ENCODE data around the gene PLCH1.

PLCH1 gene

GRCh38 chr3:155342344-155342743 lies 402.5 kb downstream of the PLCH1 start:
- Histone ChIP-seq H3K9me3 (ENCODE audit: low read depth, low read length) (no peaks in the 10 kb centered on the region), H3K36me3 (ENCODE audit: insufficient read depth, low read length) (no peaks in the 10 kb centered on the region), H3K27ac (no peak overlapping the region), H3K4me3 (no peak overlapping the region), H3K9ac (ENCODE audit: insufficient read length) (no peak overlapping the region)
- no peak for DNase-seq (ENCODE audit: low read depth, low spot score)
- TF ChIP-seq POLR2AphosphoS5 (IDR thresholded peaks at IDR 0.05; ENCODE audit: borderline replicate concordance, low read depth, low read length) = no peak
- no peak for TF ChIP-seq FOXP2 (optimal IDR thresholded peaks at IDR 0.05; ENCODE audit: control extremely low read depth, extremely low read length, insufficient read depth)
- no peak for TF ChIP-seq EZH2 (IDR thresholded peaks at IDR 0.05)

GRCh38 chr3:155339052-155339451 lies 405.8 kb downstream of the PLCH1 start:
- Histone ChIP-seq H3K36me3 (ENCODE audit: insufficient read depth, low read length) (no peaks in the 10 kb centered on the region), H3K4me3 (no peak overlapping the region), H3K9me3 (ENCODE audit: low read depth, low read length) (no peaks in the 10 kb centered on the region), H3K27ac (no peak overlapping the region), H3K9ac (ENCODE audit: insufficient read length) (no peak overlapping the region)
- TF ChIP-seq EZH2 (IDR thresholded peaks at IDR 0.05) = no peak
- TF ChIP-seq FOXP2 (optimal IDR thresholded peaks at IDR 0.05; ENCODE audit: control extremely low read depth, extremely low read length, insufficient read depth) = no peak
- no peak for TF ChIP-seq POLR2AphosphoS5 (IDR thresholded peaks at IDR 0.05; ENCODE audit: borderline replicate concordance, low read depth, low read length)
- DNase-seq (ENCODE audit: low read depth, low spot score) = no peak

GRCh38 chr3:155335724-155336354 lies 409.0 kb downstream of the PLCH1 start:
- H3K27ac ChIP-seq = no peak overlapping the region
- H3K36me3 ChIP-seq (ENCODE audit: insufficient read depth, low read length) = no peaks in the 10 kb centered on the region
- no peak overlapping the region for H3K9ac ChIP-seq (ENCODE audit: insufficient read length)
- TF ChIP-seq EZH2 (IDR thresholded peaks at IDR 0.05) (no peak), FOXP2 (optimal IDR thresholded peaks at IDR 0.05; ENCODE audit: control extremely low read depth, extremely low read length, insufficient read depth) (no peak), POLR2AphosphoS5 (IDR thresholded peaks at IDR 0.05; ENCODE audit: borderline replicate concordance, low read depth, low read length) (no peak)
- DNase-seq (ENCODE audit: low read depth, low spot score) = no peak
- H3K4me3 ChIP-seq = no peak overlapping the region
- no peaks in the 10 kb centered on the region for H3K9me3 ChIP-seq (ENCODE audit: low read depth, low read length)

GRCh38 chr3:155334914-155335723 lies 409.8 kb downstream of the PLCH1 start:
- no peak overlapping the region for H3K27ac ChIP-seq
- H3K36me3 ChIP-seq (ENCODE audit: insufficient read depth, low read length) = no peaks in the 10 kb centered on the region
- no peak overlapping the region for H3K9ac ChIP-seq (ENCODE audit: insufficient read length)
- TF ChIP-seq EZH2 (IDR thresholded peaks at IDR 0.05) = no peak
- TF ChIP-seq FOXP2 (optimal IDR thresholded peaks at IDR 0.05; ENCODE audit: control extremely low read depth, extremely low read length, insufficient read depth) = no peak
- no peak for TF ChIP-seq POLR2AphosphoS5 (IDR thresholded peaks at IDR 0.05; ENCODE audit: borderline replicate concordance, low read depth, low read length)
- H3K9me3 ChIP-seq (ENCODE audit: low read depth, low read length) = no peaks in the 10 kb centered on the region
- no peak overlapping the region for H3K4me3 ChIP-seq
- DNase-seq (ENCODE audit: low read depth, low spot score) = no peak

- no peaks in the 10 kb centered on the region for H3K9me3 ChIP-seq (ENCODE audit: low read depth, low read length)
- no peak overlapping the region for H3K9ac ChIP-seq (ENCODE audit: insufficient read length)
- DNase-seq (ENCODE audit: low read depth, low spot score) = no peak
- H3K4me3 ChIP-seq = no peak overlapping the region
- no peaks in the 10 kb centered on the region for H3K36me3 ChIP-seq (ENCODE audit: insufficient read depth, low read length)
- H3K27ac ChIP-seq = no peak overlapping the region
- TF ChIP-seq EZH2 (IDR thresholded peaks at IDR 0.05) = no peak
- TF ChIP-seq FOXP2 (optimal IDR thresholded peaks at IDR 0.05; ENCODE audit: control extremely low read depth, extremely low read length, insufficient read depth) = no peak
- TF ChIP-seq POLR2AphosphoS5 (IDR thresholded peaks at IDR 0.05; ENCODE audit: borderline replicate concordance, low read depth, low read length) = no peak
Observed at GRCh38 chr3:155334215-155334913, 410.5 kb downstream of the PLCH1 start.

GRCh38 chr3:155332716-155333115 lies 412.2 kb downstream of the PLCH1 start:
- H3K4me3 ChIP-seq = no peak overlapping the region
- no peak for DNase-seq (ENCODE audit: low read depth, low spot score)
- no peak overlapping the region for H3K9ac ChIP-seq (ENCODE audit: insufficient read length)
- no peak for TF ChIP-seq EZH2 (IDR thresholded peaks at IDR 0.05)
- TF ChIP-seq FOXP2 (optimal IDR thresholded peaks at IDR 0.05; ENCODE audit: control extremely low read depth, extremely low read length, insufficient read depth) = no peak
- TF ChIP-seq POLR2AphosphoS5 (IDR thresholded peaks at IDR 0.05; ENCODE audit: borderline replicate concordance, low read depth, low read length) = no peak
- no peaks in the 10 kb centered on the region for H3K9me3 ChIP-seq (ENCODE audit: low read depth, low read length)
- no peak overlapping the region for H3K27ac ChIP-seq
- H3K36me3 ChIP-seq (ENCODE audit: insufficient read depth, low read length) = no peaks in the 10 kb centered on the region

GRCh38 chr3:155331078-155331477 lies 413.8 kb downstream of the PLCH1 start:
- Histone ChIP-seq H3K27ac (no peak overlapping the region), H3K9me3 (ENCODE audit: low read depth, low read length) (no peaks in the 10 kb centered on the region), H3K36me3 (ENCODE audit: insufficient read depth, low read length) (no peaks in the 10 kb centered on the region), H3K9ac (ENCODE audit: insufficient read length) (no peak overlapping the region), H3K4me3 (no peak overlapping the region)
- TF ChIP-seq FOXP2 (optimal IDR thresholded peaks at IDR 0.05; ENCODE audit: control extremely low read depth, extremely low read length, insufficient read depth) (no peak), EZH2 (IDR thresholded peaks at IDR 0.05) (no peak), POLR2AphosphoS5 (IDR thresholded peaks at IDR 0.05; ENCODE audit: borderline replicate concordance, low read depth, low read length) (no peak)
- DNase-seq (ENCODE audit: low read depth, low spot score) = no peak

- Histone ChIP-seq H3K4me3 (no peak overlapping the region), H3K9me3 (ENCODE audit: low read depth, low read length) (no peaks in the 10 kb centered on the region), H3K27ac (no peak overlapping the region), H3K9ac (ENCODE audit: insufficient read length) (no peak overlapping the region), H3K36me3 (ENCODE audit: insufficient read depth, low read length) (no peaks in the 10 kb centered on the region)
- no peak for DNase-seq (ENCODE audit: low read depth, low spot score)
- TF ChIP-seq EZH2 (IDR thresholded peaks at IDR 0.05) = no peak
- TF ChIP-seq POLR2AphosphoS5 (IDR thresholded peaks at IDR 0.05; ENCODE audit: borderline replicate concordance, low read depth, low read length) = no peak
- no peak for TF ChIP-seq FOXP2 (optimal IDR thresholded peaks at IDR 0.05; ENCODE audit: control extremely low read depth, extremely low read length, insufficient read depth)
Observed at GRCh38 chr3:155330370-155330769, 414.5 kb downstream of the PLCH1 start.
